Gastroesophageal sphincter (tissue), 4 donors: ENCODE results near the gene LRP1B. TPM values are rescaled to one million over a fixed set of nuclear protein-coding genes. Genes with fewer than 3 reads are reported as not detected.

Source experiments
- ATAC-seq: fragments of 150-250 bp; one replicate; pipeline ENCODE4 v1.9.1; 2016; ENCODE audit warnings: mild to moderate bottlenecking, moderate library complexity
- H3K27ac ChIP-seq, 4 donors: fragments of 200-600 bp; sonication (generic) in 3 of 4; 1 replicate in 3 of 4; 2 replicates in 1 of 4; pipeline ENCODE4 v1.5.1; 2016 to 2019
- H3K27me3 ChIP-seq: fragments of 200-600 bp; sonication (generic); one replicate; pipeline ENCODE4 v1.5.1; 2019
- H3K36me3 ChIP-seq, 2 donors: fragments of 200-600 bp; sonication (generic); one replicate each; pipeline ENCODE4 v1.5.1; 2019; ENCODE audit warnings: control low read depth in 1 of 2
- H3K4me1 ChIP-seq, 3 donors: fragments of 200-600 bp; sonication (generic); 1 replicate in 2 of 3; 2 replicates in 1 of 3; pipeline ENCODE4 v1.5.1; 2016 to 2019; ENCODE audit warnings: control low read depth in 2 of 3
- H3K4me3 ChIP-seq, 2 donors: fragments of 200-600 bp; sonication (generic); one replicate each; pipeline ENCODE4 v1.5.1; 2019; ENCODE audit warnings: mild to moderate bottlenecking in 1 of 2, moderate library complexity in 1 of 2
- H3K9me3 ChIP-seq, 3 donors: fragments of 200-600 bp; sonication (generic); one replicate each; pipeline ENCODE4 v1.5.1; 2017 to 2019; ENCODE audit warnings: control low read depth in 2 of 3
- CTCF ChIP-seq, 4 experiments: fragments of 200-600 bp in 2 of 4; fragments of 450-650 bp in 2 of 4; sonication (generic) in 1 of 4; IDR thresholded peaks; one replicate each; pipeline ENCODE4 v1.5.1; 2017 to 2019; ENCODE audit warnings: antibody characterized with exemption in 4 of 4, mild to moderate bottlenecking in 2 of 4, moderate library complexity in 2 of 4
- EP300 ChIP-seq: sonication (generic); formaldehyde crosslinking; IDR thresholded peaks from one replicate; pipeline ENCODE4 v1.6.1; 2017; ENCODE audit warnings: antibody characterized with exemption, mild to moderate bottlenecking
- POLR2A ChIP-seq, 2 donors: fragments of 450-650 bp; IDR thresholded peaks; one replicate each; pipeline ENCODE4 v1.6.1; 2017; ENCODE audit warnings: antibody characterized with exemption in 2 of 2, mild to moderate bottlenecking in 2 of 2, moderate library complexity in 1 of 2
- POLR2AphosphoS5 ChIP-seq: sonication (generic); formaldehyde crosslinking; IDR thresholded peaks from one replicate; pipeline ENCODE4 v1.6.1; 2017; ENCODE audit warnings: antibody characterized with exemption
- WGBS, 2 donors: methylation state at CpG; one replicate each; pipeline ENCODE4 v1.1.5; 2018; ENCODE audit warnings: low coverage in 1 of 2; 5-methylcytosine and 5-hydroxymethylcytosine counted together
- total RNA-seq, 4 donors: library from RNA; depleted of rRNA; stranded (reverse); fragments of >200 nt; gene quantifications; one replicate each; pipeline ENCODE4 v1.1.0, GENCODE V29; 2016

The LRP1B gene
- total RNA-seq, 4 donors from 2014 or later = 0.27 to 20.7 (median 3.2) TPM

- Histone ChIP-seq H3K36me3 (no peaks in the 10 kb centered on the region), H3K27ac (no peak overlapping the region), H3K27me3 (no peaks in the 10 kb centered on the region), H3K4me1 (no peaks in the 10 kb centered on the region), H3K9me3 (no peaks in the 10 kb centered on the region), H3K4me3 (no peak overlapping the region)
- WGBS, 2 donors = 13 to 16% methylated on average over 1 of the region's 1 CpG
- TF ChIP-seq POLR2A (IDR thresholded peaks at IDR 0.05) (no peak), EP300 (no peak), CTCF (IDR thresholded peaks at IDR 0.05) (no peak), POLR2AphosphoS5 (no peak)
- ATAC-seq = no peak
Observed at GRCh38 chr2:142174176-142174575, 43.4 kb upstream of the LRP1B start.

GRCh38 chr2:142170847-142171246 is 40.0 kb upstream of the LRP1B start:
- Histone ChIP-seq H3K9me3 (no peaks in the 10 kb centered on the region), H3K4me3 (no peak overlapping the region), H3K27me3 (no peaks in the 10 kb centered on the region), H3K27ac (no peak overlapping the region), H3K4me1 (no peaks in the 10 kb centered on the region), H3K36me3 (no peaks in the 10 kb centered on the region)
- no peak for ATAC-seq
- 60% methylated on average over 2 of the region's 2 CpGs; no CpG with 5 or more reads in 1 of the 2 donors for WGBS, 2 donors
- no peak for TF ChIP-seq POLR2AphosphoS5
- no peak for TF ChIP-seq POLR2A (IDR thresholded peaks at IDR 0.05)
- TF ChIP-seq CTCF (IDR thresholded peaks at IDR 0.05) = no peak
- TF ChIP-seq EP300 = no peak

GRCh38 chr2:142165790-142166189 is 35.0 kb upstream of the LRP1B start:
- Histone ChIP-seq H3K4me1 (no peaks in the 10 kb centered on the region), H3K4me3 (no peak overlapping the region), H3K9me3 (peaks cover 0 to 6% (median 0%) of the 10 kb centered on the region in 3 donors), H3K27me3 (no peaks in the 10 kb centered on the region), H3K27ac (no peak overlapping the region), H3K36me3 (no peaks in the 10 kb centered on the region)
- 27 to 73% methylated on average over 3 of the region's 3 CpGs for WGBS, 2 donors
- ATAC-seq = no peak
- TF ChIP-seq POLR2AphosphoS5 = no peak
- TF ChIP-seq CTCF (IDR thresholded peaks at IDR 0.05) = no peak
- no peak for TF ChIP-seq EP300
- TF ChIP-seq POLR2A (IDR thresholded peaks at IDR 0.05) = no peak

- no peaks in the 10 kb centered on the region for H3K9me3 ChIP-seq
Observed at GRCh38 chr2:142153601-142154000, 22.8 kb upstream of the LRP1B start.

More at GRCh38 chr2:142153601-142154000, 22.8 kb upstream of the LRP1B start:
- H3K36me3 ChIP-seq = no peaks in the 10 kb centered on the region
- no peak for TF ChIP-seq EP300
- TF ChIP-seq POLR2AphosphoS5 = no peak
- no peak for TF ChIP-seq CTCF (IDR thresholded peaks at IDR 0.05)
- TF ChIP-seq POLR2A (IDR thresholded peaks at IDR 0.05) = no peak
- 69% methylated on average over 1 of the region's 1 CpG; no CpG with 5 or more reads in 1 of the 2 donors for WGBS, 2 donors
- no peak overlapping the region for H3K4me3 ChIP-seq
- H3K27ac ChIP-seq = no peak overlapping the region
- H3K4me1 ChIP-seq = no peaks in the 10 kb centered on the region
- no peaks in the 10 kb centered on the region for H3K27me3 ChIP-seq
- no peak for ATAC-seq
